T-helper 2 cell treated with Interferon-gamma antibody and Interleukin-4, amounts not matched to agents 5 μg/mL and 100 μg/mL, for 36 hours (primary cell): Measurements from ENCODE around the gene DPP4.
"Not testable (repeated sequence)": the region's sequence is repeated elsewhere in the genome, so short reads cannot be mapped to it uniquely, and the experiment has no call there.

Source experiments
- DNase-seq: peaks from one replicate; pipeline ENCODE4 v3.0.0; 2021; ENCODE audit warnings: low spot score
- H3K27ac Mint-ChIP-seq: one replicate; pipeline ENCODE4 v1.8.0; 2021; ENCODE audit warnings: mild to moderate bottlenecking, mixed read lengths
- H3K27me3 Mint-ChIP-seq: one replicate; pipeline ENCODE4 v1.8.0; 2021; ENCODE audit warnings: low read depth, mixed read lengths
- H3K36me3 Mint-ChIP-seq: one replicate; pipeline ENCODE4 v1.8.0; 2021; ENCODE audit warnings: low read depth, mixed read lengths
- H3K4me1 Mint-ChIP-seq: one replicate; pipeline ENCODE4 v1.8.0; 2021; ENCODE audit warnings: low read depth, mixed read lengths
- H3K4me3 Mint-ChIP-seq: one replicate; pipeline ENCODE4 v1.8.0; 2022; ENCODE audit warnings: mild to moderate bottlenecking, moderate library complexity, mixed read lengths
- H3K9me3 Mint-ChIP-seq: one replicate; pipeline ENCODE4 v1.8.0; 2021; ENCODE audit warnings: mixed read lengths

The DPP4 gene

DNA sequence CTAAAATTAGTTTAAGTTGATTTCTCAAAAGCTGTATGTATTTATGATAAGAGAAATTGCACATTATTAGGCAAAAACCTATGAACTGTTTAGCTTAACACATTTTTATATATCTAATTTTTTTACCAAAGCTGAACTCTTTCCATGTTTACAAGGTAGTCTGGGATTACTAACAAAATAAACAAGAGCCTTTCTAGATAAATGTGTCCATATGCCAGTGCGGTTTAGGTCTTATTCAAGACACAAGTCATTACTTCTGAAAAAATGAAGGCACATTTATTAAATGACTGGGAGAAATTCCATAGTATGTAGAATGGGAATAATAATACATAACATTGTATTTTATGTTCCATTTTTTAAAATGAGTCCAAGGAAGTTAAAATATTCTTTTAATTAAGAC lies 82.0 kb downstream of the DPP4 start:
- Mint-ChIP-seq H3K4me1 (peaks cover 67% of the 10 kb centered on the region), H3K36me3 (peaks cover 74% of the 10 kb centered on the region), H3K9me3 (peaks cover 5% of the 10 kb centered on the region), H3K27me3 (no peaks in the 10 kb centered on the region), H3K4me3 (no peak overlapping the region), H3K27ac (peak overlapping the region; percentile 93)
- DNase-seq, result no peak

DNA sequence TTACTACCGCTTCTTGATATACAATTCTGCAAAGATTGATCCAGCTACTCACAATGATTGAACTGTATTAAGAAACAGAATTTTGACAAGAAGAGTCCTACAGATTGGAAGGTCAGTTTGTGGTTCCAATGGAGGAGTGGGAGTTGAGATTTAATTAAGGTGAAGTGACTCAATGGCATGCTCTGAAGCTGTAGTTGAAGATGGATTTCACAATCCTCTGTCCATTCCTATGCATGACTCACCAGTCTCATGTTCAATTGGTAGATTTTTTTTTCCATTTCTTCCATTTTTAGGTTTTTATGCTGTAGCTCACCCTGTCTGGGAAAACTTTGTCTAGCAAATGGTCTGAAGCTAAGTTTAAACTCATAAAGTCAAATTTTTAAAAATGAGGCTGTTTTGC lies 83.3 kb downstream of the DPP4 start:
- H3K4me3 Mint-ChIP-seq, result no peak overlapping the region
- H3K27ac Mint-ChIP-seq, result peak overlapping the region; percentile 3
- H3K27me3 Mint-ChIP-seq, result no peaks in the 10 kb centered on the region
- H3K9me3 Mint-ChIP-seq, result peaks cover 9% of the 10 kb centered on the region
- peaks cover 73% of the 10 kb centered on the region for H3K36me3 Mint-ChIP-seq
- no peak for DNase-seq
- H3K4me1 Mint-ChIP-seq, result peaks cover 59% of the 10 kb centered on the region

DNA sequence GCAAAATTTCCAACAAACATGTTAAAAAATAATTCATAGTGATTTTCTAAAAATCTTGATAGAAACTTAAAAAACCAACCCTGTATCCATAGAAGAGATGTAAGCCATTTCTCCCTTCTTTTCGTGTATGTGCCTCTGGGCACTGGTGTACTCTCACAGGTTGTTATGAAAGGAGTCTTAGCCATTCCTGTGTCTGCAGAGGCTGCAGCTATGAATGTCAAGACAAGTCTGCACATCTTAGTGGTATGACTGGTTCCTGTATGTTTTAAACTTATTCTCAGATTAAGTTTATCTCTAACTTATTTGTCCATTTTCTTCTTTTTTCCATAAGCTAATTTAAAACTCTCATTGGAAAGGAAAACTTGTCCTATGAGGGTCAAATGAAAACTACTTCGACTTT lies 84.0 kb downstream of the DPP4 start:
- Mint-ChIP-seq H3K4me1 (peaks cover 52% of the 10 kb centered on the region), H3K4me3 (no peak overlapping the region), H3K27me3 (no peaks in the 10 kb centered on the region), H3K36me3 (peaks cover 69% of the 10 kb centered on the region), H3K27ac (no peak overlapping the region), H3K9me3 (peaks cover 9% of the 10 kb centered on the region)
- DNase-seq, result no peak

GRCh38 chr2:161988589-161988988 lies 85.4 kb downstream of the DPP4 start:
- Mint-ChIP-seq H3K36me3 (peaks cover 57% of the 10 kb centered on the region), H3K27me3 (no peaks in the 10 kb centered on the region), H3K9me3 (peaks cover 9% of the 10 kb centered on the region), H3K4me3 (no peak overlapping the region), H3K4me1 (peaks cover 45% of the 10 kb centered on the region), H3K27ac (no peak overlapping the region)
- no peak for DNase-seq

GRCh38 chr2:161987311-161987710 lies 86.7 kb downstream of the DPP4 start:
- peaks cover 55% of the 10 kb centered on the region for H3K36me3 Mint-ChIP-seq
- H3K27me3 Mint-ChIP-seq, result no peaks in the 10 kb centered on the region
- H3K9me3 Mint-ChIP-seq, result peaks cover 10% of the 10 kb centered on the region
- H3K4me1 Mint-ChIP-seq, result peaks cover 42% of the 10 kb centered on the region
- H3K4me3 Mint-ChIP-seq, result no peak overlapping the region
- DNase-seq, result no peak
- H3K27ac Mint-ChIP-seq, result no peak overlapping the region

GRCh38 chr2:161983866-161984265 lies 90.1 kb downstream of the DPP4 start:
- no peak overlapping the region for H3K4me3 Mint-ChIP-seq
- peaks cover 55% of the 10 kb centered on the region for H3K4me1 Mint-ChIP-seq
- H3K36me3 Mint-ChIP-seq, result peaks cover 49% of the 10 kb centered on the region
- no peaks in the 10 kb centered on the region for H3K27me3 Mint-ChIP-seq
- no peak overlapping the region for H3K27ac Mint-ChIP-seq
- H3K9me3 Mint-ChIP-seq, result peaks cover 13% of the 10 kb centered on the region
- DNase-seq, result no peak

- Mint-ChIP-seq H3K36me3 (peaks cover 45% of the 10 kb centered on the region), H3K27me3 (no peaks in the 10 kb centered on the region), H3K4me3 (no peak overlapping the region), H3K4me1 (peaks cover 53% of the 10 kb centered on the region), H3K27ac (no peak overlapping the region), H3K9me3 (peaks cover 13% of the 10 kb centered on the region)
- no peak for DNase-seq
These were observed 90.7 kb downstream of the DPP4 start for GRCh38 chr2:161983331-161983651.

GRCh38 chr2:161982548-161983330 lies 91.3 kb downstream of the DPP4 start:
- Mint-ChIP-seq H3K36me3 (peaks cover 41% of the 10 kb centered on the region), H3K4me3 (no peak overlapping the region), H3K9me3 (peaks cover 9% of the 10 kb centered on the region), H3K27ac (no peak overlapping the region), H3K27me3 (no peaks in the 10 kb centered on the region), H3K4me1 (peaks cover 48% of the 10 kb centered on the region)
- DNase-seq, result no peak

GRCh38 chr2:161981679-161982250 lies 92.2 kb downstream of the DPP4 start:
- peaks cover 9% of the 10 kb centered on the region for H3K9me3 Mint-ChIP-seq
- H3K36me3 Mint-ChIP-seq, result peaks cover 39% of the 10 kb centered on the region
- peaks cover 50% of the 10 kb centered on the region for H3K4me1 Mint-ChIP-seq
- no peaks in the 10 kb centered on the region for H3K27me3 Mint-ChIP-seq
- no peak overlapping the region for H3K27ac Mint-ChIP-seq
- no peak overlapping the region for H3K4me3 Mint-ChIP-seq
- no peak for DNase-seq

- H3K9me3 Mint-ChIP-seq, result peaks cover 5% of the 10 kb centered on the region
- H3K27ac Mint-ChIP-seq, result no peak overlapping the region
- H3K4me3 Mint-ChIP-seq, result no peak overlapping the region
- no peak for DNase-seq
- H3K27me3 Mint-ChIP-seq, result no peaks in the 10 kb centered on the region
- H3K4me1 Mint-ChIP-seq, result peaks cover 52% of the 10 kb centered on the region
- peaks cover 36% of the 10 kb centered on the region for H3K36me3 Mint-ChIP-seq
These were observed 93.0 kb downstream of the DPP4 start for GRCh38 chr2:161980976-161981375.

- Mint-ChIP-seq H3K4me3 (peak overlapping the region; percentile 64), H3K36me3 (peaks cover 40% of the 10 kb centered on the region), H3K27ac (peak overlapping the region; percentile 72), H3K9me3 (peaks cover 5% of the 10 kb centered on the region), H3K27me3 (no peaks in the 10 kb centered on the region), H3K4me1 (peaks cover 63% of the 10 kb centered on the region)
- no peak for DNase-seq
These were observed 94.5 kb downstream of the DPP4 start for GRCh38 chr2:161979490-161979889.

- peaks cover 56% of the 10 kb centered on the region for H3K4me1 Mint-ChIP-seq
- H3K4me3 Mint-ChIP-seq, H3K27ac Mint-ChIP-seq, DNase-seq, H3K27me3 Mint-ChIP-seq: not testable (repeated sequence)
- H3K36me3 Mint-ChIP-seq, result peaks cover 37% of the 10 kb centered on the region
- peaks cover 12% of the 10 kb centered on the region for H3K9me3 Mint-ChIP-seq
These were observed 96.1 kb downstream of the DPP4 start for GRCh38 chr2:161977926-161978325.

DNA sequence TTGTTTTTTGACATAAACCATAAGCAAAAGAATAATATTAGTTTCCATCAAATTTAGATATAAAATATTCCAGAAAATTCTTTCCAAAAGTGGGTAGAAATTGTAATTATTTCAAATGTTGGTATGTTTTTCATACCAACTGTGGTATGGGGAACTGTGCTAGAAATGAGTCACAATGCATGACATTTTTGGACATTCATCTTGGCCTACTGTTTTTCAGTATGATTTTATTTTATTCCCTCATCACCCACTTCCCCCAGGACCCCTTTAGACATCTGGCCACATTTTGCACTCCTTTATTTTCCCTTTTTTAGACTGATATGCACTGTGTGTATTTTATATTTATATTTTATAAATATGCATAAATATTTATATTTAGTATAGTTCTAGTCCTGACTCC lies 97.1 kb downstream of the DPP4 start:
- peaks cover 56% of the 10 kb centered on the region for H3K4me1 Mint-ChIP-seq

DNA sequence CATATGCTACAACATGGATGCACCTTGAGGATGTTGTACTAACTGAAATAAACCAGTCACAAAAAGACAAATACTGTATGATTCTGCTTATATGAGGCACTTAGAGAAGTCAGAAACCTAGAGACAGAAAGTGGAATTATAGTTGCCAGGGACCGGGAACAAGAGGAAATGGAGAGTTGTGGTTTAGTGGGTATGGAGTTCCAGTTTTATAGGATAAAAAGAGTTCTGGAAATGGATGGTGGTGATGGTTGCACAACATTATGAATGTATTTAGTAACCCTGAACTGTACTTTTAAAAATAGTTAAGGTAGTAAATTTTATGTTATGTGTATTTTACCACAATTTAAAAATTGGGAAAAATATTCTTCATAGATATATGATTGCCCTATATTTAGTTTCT lies 97.7 kb downstream of the DPP4 start:
- Mint-ChIP-seq H3K27ac (peak overlapping the region; percentile 0), H3K4me1 (peaks cover 57% of the 10 kb centered on the region), H3K27me3 (no peaks in the 10 kb centered on the region), H3K36me3 (peaks cover 31% of the 10 kb centered on the region), H3K9me3 (peaks cover 12% of the 10 kb centered on the region), H3K4me3 (no peak overlapping the region)
- no peak for DNase-seq

More for the DNA sequence above, 97.1 kb downstream of the DPP4 start:
- H3K36me3 Mint-ChIP-seq, result peaks cover 36% of the 10 kb centered on the region
- DNase-seq, result no peak
- no peaks in the 10 kb centered on the region for H3K27me3 Mint-ChIP-seq
- H3K9me3 Mint-ChIP-seq, result peaks cover 10% of the 10 kb centered on the region
- no peak overlapping the region for H3K4me3 Mint-ChIP-seq
- no peak overlapping the region for H3K27ac Mint-ChIP-seq

GRCh38 chr2:161975813-161976160 lies 98.2 kb downstream of the DPP4 start:
- no peak for DNase-seq
- H3K9me3 Mint-ChIP-seq, result peaks cover 17% of the 10 kb centered on the region
- H3K36me3 Mint-ChIP-seq, result peaks cover 31% of the 10 kb centered on the region
- H3K4me1 Mint-ChIP-seq, result peaks cover 57% of the 10 kb centered on the region
- no peak overlapping the region for H3K4me3 Mint-ChIP-seq
- H3K27ac Mint-ChIP-seq, result no peak overlapping the region
- no peaks in the 10 kb centered on the region for H3K27me3 Mint-ChIP-seq
